GM12878 (cell line): ENCODE results near the gene IL17F.

ENCODE experiments used
- CTCF ChIP-seq, 3 experiments: IDR thresholded peaks in 2 of 3; conservative IDR thresholded peaks in 1 of 3; 2 replicates each; pipeline ENCODE4 v1.5.1; 2011; ENCODE audit warnings: low read depth in 3 of 3, low read length in 3 of 3, mild to moderate bottlenecking in 3 of 3, control low read depth in 2 of 3, moderate library complexity in 2 of 3, inconsistent platforms in 1 of 3, mixed read lengths in 1 of 3; ENCODE audit not compliant: control insufficient read depth in 2 of 3, insufficient read depth in 1 of 3; ENCODE audit errors: extremely low read depth in 1 of 3
- EZH2 ChIP-seq: IDR thresholded peaks from 2 replicates; pipeline ENCODE4 v1.6.1; 2012; ENCODE audit warnings: low read depth, mild to moderate bottlenecking, control low read depth, inconsistent platforms, low read length, borderline replicate concordance; ENCODE audit not compliant: control insufficient read depth
- FOXM1 ChIP-seq: IDR thresholded peaks from 2 replicates; pipeline ENCODE4 v1.6.1; 2012; ENCODE audit warnings: low read depth, mild to moderate bottlenecking, inconsistent platforms, low read length, moderate library complexity
- HDAC6 ChIP-seq: fragments of 200-600 bp; sonication (generic); IDR thresholded peaks from one replicate; pipeline ENCODE4 v1.8.0; 2017; ENCODE audit warnings: antibody characterized with exemption; ENCODE audit not compliant: unreplicated experiment
- MAX ChIP-seq: IDR thresholded peaks from 2 replicates; pipeline ENCODE4 v1.6.1; 2012; ENCODE audit warnings: low read depth, low read length, improper control_type of control experiment
- NR2F1 ChIP-seq: fragments of 450-650 bp; conservative IDR thresholded peaks from 2 replicates; pipeline ENCODE4 v1.6.1; 2017; ENCODE audit warnings: mild to moderate bottlenecking
- POLR2AphosphoS5 ChIP-seq: IDR thresholded peaks from 2 replicates; pipeline ENCODE4 v1.6.1; 2011; ENCODE audit warnings: mild to moderate bottlenecking, low read length, inconsistent platforms
- RAD21 ChIP-seq: IDR thresholded peaks from 2 replicates; pipeline ENCODE4 v1.6.1; 2011; ENCODE audit warnings: mild to moderate bottlenecking, low read depth, low read length, moderate library complexity; ENCODE audit not compliant: insufficient read depth
- RFX5 ChIP-seq: IDR thresholded peaks from 2 replicates; pipeline ENCODE4 v1.6.1; 2011; ENCODE audit warnings: low read depth, low read length, improper control_type of control experiment
- SP1 ChIP-seq: IDR thresholded peaks from one replicate; pipeline ENCODE4 v1.6.1; 2011; ENCODE audit warnings: low read depth, low read length
- STAT1 ChIP-seq: fragments of 450-650 bp; conservative IDR thresholded peaks from 2 replicates; pipeline ENCODE4 v1.6.1; 2014; ENCODE audit warnings: antibody characterized with exemption, mild to moderate bottlenecking
- TBL1XR1 ChIP-seq: IDR thresholded peaks from 2 replicates; pipeline ENCODE4 v1.6.1; 2012; ENCODE audit warnings: low read depth, low read length, improper control_type of control experiment
- ZNF24 ChIP-seq: fragments of 450-650 bp; IDR thresholded peaks from 2 replicates; pipeline ENCODE4 v1.6.1; 2017; ENCODE audit warnings: antibody characterized with exemption, mild to moderate bottlenecking

GRCh38 chr6:52254731-52255378 is 10.6 kb upstream of the IL17F start:
- no peak for TF ChIP-seq POLR2AphosphoS5
- TF ChIP-seq HDAC6, result no peak
- TF ChIP-seq EZH2, result no peak
- TF ChIP-seq STAT1, result no peak
- TF ChIP-seq ZNF24, result no peak
- TF ChIP-seq MAX, result no peak
- no peak for TF ChIP-seq SP1
- no peak for TF ChIP-seq RFX5
- no peak for TF ChIP-seq CTCF (IDR thresholded peaks at IDR 0.05 in 2 of 3, conservative IDR thresholded peaks at IDR 0.05 in 1 of 3; ENCODE audit: control insufficient read depth in 2 of 3, extremely low read depth in 1 of 3, insufficient read depth in 1 of 3, low read depth in 3 of 3, low read length in 3 of 3)
- TF ChIP-seq FOXM1, result no peak
- no peak for TF ChIP-seq TBL1XR1
- TF ChIP-seq RAD21, result no peak
- no peak for TF ChIP-seq NR2F1
